LHCN-M2 (cell line): ENCODE measurements around the gene HIBCH. TPM values are rescaled to one million over a fixed set of nuclear protein-coding genes. Genes with fewer than 3 reads are reported as not detected.
"Not testable (repeated sequence)": the region's sequence is repeated elsewhere in the genome, so short reads cannot be mapped to it uniquely, and the experiment has no call there.

ENCODE experiments used
- DNase-seq: peaks from one replicate; pipeline ENCODE4 v3.0.0-alpha.2; 2012; ENCODE audit warnings: low read depth
- total RNA-seq: library from RNA; depleted of rRNA; stranded (reverse); fragments of >200 nt; gene quantifications from 2 replicates; pipeline ENCODE4 v1.2.3, GENCODE V29; 2014; rRNA removed

HIBCH gene
- total RNA-seq, 1 experiment from 2014 or later: 11.8 TPM

DNA sequence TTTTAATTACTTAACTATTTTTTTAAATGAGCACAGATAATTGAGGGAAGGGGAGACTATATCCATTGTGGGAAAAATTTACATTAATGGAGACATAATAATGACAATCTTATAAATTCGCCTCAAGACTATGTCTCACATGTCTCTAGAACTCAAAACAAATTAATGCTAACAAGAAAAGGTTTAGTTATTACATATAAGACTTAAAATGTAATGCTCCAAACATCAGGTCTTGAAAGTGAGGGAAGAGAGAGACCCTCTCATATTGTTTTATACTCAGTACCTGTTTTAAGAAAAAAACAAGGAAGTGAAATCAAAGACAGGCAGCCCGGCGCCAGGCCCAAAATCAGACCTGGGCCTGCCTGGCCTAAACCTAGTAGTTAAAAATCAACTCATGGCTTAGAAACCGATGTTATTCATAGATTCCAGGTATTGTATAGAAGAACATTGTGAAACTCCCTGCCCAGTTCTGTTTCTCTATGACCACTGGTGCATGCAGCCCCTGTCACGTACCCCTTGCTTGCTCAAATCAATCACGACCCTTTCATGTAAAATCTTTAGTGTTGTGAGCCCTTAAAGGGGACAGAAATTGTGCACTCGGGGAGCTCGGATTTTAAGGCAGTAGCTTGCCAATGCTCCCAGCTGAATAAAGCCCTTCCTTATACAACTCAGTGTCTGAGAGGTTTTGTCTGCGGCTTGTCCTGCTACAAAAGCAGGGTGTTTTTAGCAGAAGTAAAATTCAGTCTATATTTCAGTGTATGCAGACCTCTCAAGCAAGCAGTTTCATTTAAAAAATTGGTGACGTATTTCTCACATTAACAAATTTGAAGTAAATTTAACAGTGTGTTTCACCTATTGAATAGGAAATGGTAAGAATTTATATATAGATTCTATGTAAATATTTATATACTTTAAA lies 161.8 kb downstream of the HIBCH start:
- not testable (repeated sequence) for DNase-seq

DNA sequence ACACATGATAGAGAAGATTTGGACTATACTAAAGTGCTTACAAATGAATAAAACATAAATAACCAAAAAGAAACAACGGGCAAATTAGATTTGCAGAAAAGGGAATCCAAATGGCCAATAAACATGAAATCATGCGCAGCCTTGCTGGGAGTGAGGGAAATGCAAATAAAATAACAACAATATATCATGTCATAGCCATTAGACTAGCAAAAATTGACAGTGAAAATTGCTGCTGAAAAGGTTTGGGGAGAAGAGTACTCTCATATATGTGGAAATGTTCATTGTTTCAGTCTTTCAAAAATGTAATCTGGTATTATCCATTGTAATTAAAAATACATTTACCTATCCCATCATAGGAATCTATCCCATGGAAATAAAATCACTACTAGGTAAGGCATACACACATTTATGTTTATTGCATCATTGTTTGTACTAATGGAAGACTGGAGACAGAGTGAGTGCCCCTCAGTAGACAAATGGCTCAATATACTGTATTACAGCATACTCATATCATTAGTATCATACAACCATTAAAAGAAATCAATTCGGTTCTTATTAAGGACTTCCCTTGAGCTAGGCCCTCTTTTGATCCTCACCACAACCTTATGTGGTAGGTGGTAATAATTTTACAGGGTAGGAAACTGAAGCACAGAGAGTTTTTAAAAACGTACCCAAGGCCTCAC lies 163.0 kb downstream of the HIBCH start:
- DNase-seq: no peak

Other genes starting within 250 kb of the HIBCH start
- 12.5 and 15.8 TPM in 2 replicates for gene INPP1, start 23.8 kb upstream of the HIBCH start, total RNA-seq
- gene MFSD6, start 88.5 kb upstream of the HIBCH start, total RNA-seq: 9.9 and 11.0 TPM in 2 replicates
- gene NEMP2, start 214.9 kb upstream of the HIBCH start, total RNA-seq: 13.7 and 16.7 TPM in 2 replicates